ENCODE measurements around the gene BCL2L14.

GRCh38 chr12:12039897-12040296 is 30.8 kb upstream of the BCL2L14 start:
- TF ChIP-seq, protein P1, sequence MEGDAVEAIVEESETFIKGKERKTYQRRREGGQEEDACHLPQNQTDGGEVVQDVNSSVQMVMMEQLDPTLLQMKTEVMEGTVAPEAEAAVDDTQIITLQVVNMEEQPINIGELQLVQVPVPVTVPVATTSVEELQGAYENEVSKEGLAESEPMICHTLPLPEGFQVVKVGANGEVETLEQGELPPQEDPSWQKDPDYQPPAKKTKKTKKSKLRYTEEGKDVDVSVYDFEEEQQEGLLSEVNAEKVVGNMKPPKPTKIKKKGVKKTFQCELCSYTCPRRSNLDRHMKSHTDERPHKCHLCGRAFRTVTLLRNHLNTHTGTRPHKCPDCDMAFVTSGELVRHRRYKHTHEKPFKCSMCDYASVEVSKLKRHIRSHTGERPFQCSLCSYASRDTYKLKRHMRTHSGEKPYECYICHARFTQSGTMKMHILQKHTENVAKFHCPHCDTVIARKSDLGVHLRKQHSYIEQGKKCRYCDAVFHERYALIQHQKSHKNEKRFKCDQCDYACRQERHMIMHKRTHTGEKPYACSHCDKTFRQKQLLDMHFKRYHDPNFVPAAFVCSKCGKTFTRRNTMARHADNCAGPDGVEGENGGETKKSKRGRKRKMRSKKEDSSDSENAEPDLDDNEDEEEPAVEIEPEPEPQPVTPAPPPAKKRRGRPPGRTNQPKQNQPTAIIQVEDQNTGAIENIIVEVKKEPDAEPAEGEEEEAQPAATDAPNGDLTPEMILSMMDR (IDR thresholded peaks at IDR 0.05), result no peak
- no peak for TF ChIP-seq POLR2AphosphoS5 (IDR thresholded peaks at IDR 0.05; ENCODE audit: low read depth, low read length)
- no peak for TF ChIP-seq SIN3A (IDR thresholded peaks at IDR 0.05; ENCODE audit: borderline replicate concordance, insufficient read depth, low read depth, low read length)
- no peak for TF ChIP-seq REST (IDR thresholded peaks at IDR 0.05; ENCODE audit: insufficient read depth in 1 of 2, low read depth in 2 of 2, low read length in 1 of 2)
- no peak for TF ChIP-seq TCF7L2 (IDR thresholded peaks at IDR 0.05; ENCODE audit: low read depth, low read length)

Data from Panc1 (cell line).